IPS-15b (cell line): ENCODE results near the gene TCF7L1.
A peak's percentile ranks its signal among the peaks of the same experiment; 100 is the strongest.

ENCODE experiments used
- H3K27me3 ChIP-seq: one replicate; pipeline ENCODE4 v1.6.1; 2013; ENCODE audit warnings: low read length; ENCODE audit not compliant: control insufficient read depth, insufficient read depth
- H3K36me3 ChIP-seq: one replicate; pipeline ENCODE4 v1.6.1; 2013; ENCODE audit warnings: low read length; ENCODE audit not compliant: control insufficient read depth, insufficient read depth
- H3K4me1 ChIP-seq: one replicate; pipeline ENCODE4 v1.6.1; 2013; ENCODE audit warnings: mild to moderate bottlenecking, low read length; ENCODE audit not compliant: control insufficient read depth, insufficient read depth
- H3K4me3 ChIP-seq: one replicate; pipeline ENCODE4 v1.5.1; 2013; ENCODE audit warnings: low read depth, low read length
- H3K9ac ChIP-seq: one replicate; pipeline ENCODE4 v1.6.1; 2013; ENCODE audit warnings: low read depth, mild to moderate bottlenecking, low read length
- H3K9me3 ChIP-seq: one replicate; pipeline ENCODE4 v1.6.1; 2013; ENCODE audit warnings: mild to moderate bottlenecking, low read length; ENCODE audit not compliant: control insufficient read depth, insufficient read depth

TCF7L1 gene

GRCh38 chr2:85250045-85250444, 116.9 kb downstream of the TCF7L1 start:
- Histone ChIP-seq H3K4me3 (no peak overlapping the region), H3K27me3 (no peaks in the 10 kb centered on the region), H3K36me3 (no peaks in the 10 kb centered on the region), H3K4me1 (peaks cover 62% of the 10 kb centered on the region), H3K9me3 (no peaks in the 10 kb centered on the region), H3K9ac (no peak overlapping the region)

- Histone ChIP-seq H3K4me1 (peaks cover 69% of the 10 kb centered on the region), H3K9me3 (no peaks in the 10 kb centered on the region), H3K27me3 (no peaks in the 10 kb centered on the region), H3K9ac (no peak overlapping the region), H3K36me3 (no peaks in the 10 kb centered on the region), H3K4me3 (no peak overlapping the region)
These were observed 118.0 kb downstream of the TCF7L1 start for GRCh38 chr2:85251070-85251616.

GRCh38 chr2:85253890-85254289, 120.7 kb downstream of the TCF7L1 start:
- Histone ChIP-seq H3K4me3 (no peak overlapping the region), H3K36me3 (no peaks in the 10 kb centered on the region), H3K4me1 (peaks cover 58% of the 10 kb centered on the region), H3K9ac (no peak overlapping the region), H3K9me3 (no peaks in the 10 kb centered on the region), H3K27me3 (no peaks in the 10 kb centered on the region)

- H3K4me1 ChIP-seq, result peaks cover 58% of the 10 kb centered on the region
- H3K36me3 ChIP-seq, result no peaks in the 10 kb centered on the region
- no peaks in the 10 kb centered on the region for H3K9me3 ChIP-seq
- H3K4me3 ChIP-seq, result peak overlapping the region; percentile 37
- H3K9ac ChIP-seq, result peak overlapping the region; percentile 28
- H3K27me3 ChIP-seq, result no peaks in the 10 kb centered on the region
These were observed 121.5 kb downstream of the TCF7L1 start for GRCh38 chr2:85254540-85255300.

GRCh38 chr2:85255456-85255812, 122.2 kb downstream of the TCF7L1 start:
- Histone ChIP-seq H3K9ac (peak overlapping the region; percentile 57), H3K4me3 (peak overlapping the region; percentile 37), H3K27me3 (no peaks in the 10 kb centered on the region), H3K9me3 (no peaks in the 10 kb centered on the region), H3K4me1 (peaks cover 58% of the 10 kb centered on the region), H3K36me3 (no peaks in the 10 kb centered on the region)

- no peaks in the 10 kb centered on the region for H3K27me3 ChIP-seq
- H3K9me3 ChIP-seq, result no peaks in the 10 kb centered on the region
- peak overlapping the region; percentile 37 for H3K4me3 ChIP-seq
- peak overlapping the region; percentile 57 for H3K9ac ChIP-seq
- H3K4me1 ChIP-seq, result peaks cover 55% of the 10 kb centered on the region
- no peaks in the 10 kb centered on the region for H3K36me3 ChIP-seq
These were observed 122.8 kb downstream of the TCF7L1 start for GRCh38 chr2:85255813-85256594.

- Histone ChIP-seq H3K4me3 (no peak overlapping the region), H3K36me3 (no peaks in the 10 kb centered on the region), H3K27me3 (no peaks in the 10 kb centered on the region), H3K4me1 (peaks cover 55% of the 10 kb centered on the region), H3K9me3 (no peaks in the 10 kb centered on the region), H3K9ac (no peak overlapping the region)
These were observed 124.3 kb downstream of the TCF7L1 start for GRCh38 chr2:85257359-85257969.

- Histone ChIP-seq H3K9me3 (no peaks in the 10 kb centered on the region), H3K9ac (no peak overlapping the region), H3K36me3 (no peaks in the 10 kb centered on the region), H3K4me1 (peaks cover 52% of the 10 kb centered on the region), H3K4me3 (no peak overlapping the region), H3K27me3 (no peaks in the 10 kb centered on the region)
These were observed 124.9 kb downstream of the TCF7L1 start for GRCh38 chr2:85257970-85258605.

GRCh38 chr2:85259101-85259590, 126.0 kb downstream of the TCF7L1 start:
- no peaks in the 10 kb centered on the region for H3K9me3 ChIP-seq
- no peak overlapping the region for H3K9ac ChIP-seq
- H3K36me3 ChIP-seq, result no peaks in the 10 kb centered on the region
- H3K27me3 ChIP-seq, result no peaks in the 10 kb centered on the region
- H3K4me1 ChIP-seq, result peaks cover 45% of the 10 kb centered on the region
- no peak overlapping the region for H3K4me3 ChIP-seq

- no peak overlapping the region for H3K4me3 ChIP-seq
- H3K9me3 ChIP-seq, result no peaks in the 10 kb centered on the region
- H3K4me1 ChIP-seq, result peaks cover 44% of the 10 kb centered on the region
- no peaks in the 10 kb centered on the region for H3K27me3 ChIP-seq
- no peak overlapping the region for H3K9ac ChIP-seq
- H3K36me3 ChIP-seq, result no peaks in the 10 kb centered on the region
These were observed 126.7 kb downstream of the TCF7L1 start for GRCh38 chr2:85259879-85260278.

- Histone ChIP-seq H3K4me3 (no peak overlapping the region), H3K4me1 (peaks cover 26% of the 10 kb centered on the region), H3K9ac (no peak overlapping the region), H3K27me3 (no peaks in the 10 kb centered on the region), H3K36me3 (no peaks in the 10 kb centered on the region), H3K9me3 (no peaks in the 10 kb centered on the region)
These were observed 130.4 kb downstream of the TCF7L1 start for GRCh38 chr2:85263591-85263990.
